ENCODE data around the gene C1QTNF9B.

DNA sequence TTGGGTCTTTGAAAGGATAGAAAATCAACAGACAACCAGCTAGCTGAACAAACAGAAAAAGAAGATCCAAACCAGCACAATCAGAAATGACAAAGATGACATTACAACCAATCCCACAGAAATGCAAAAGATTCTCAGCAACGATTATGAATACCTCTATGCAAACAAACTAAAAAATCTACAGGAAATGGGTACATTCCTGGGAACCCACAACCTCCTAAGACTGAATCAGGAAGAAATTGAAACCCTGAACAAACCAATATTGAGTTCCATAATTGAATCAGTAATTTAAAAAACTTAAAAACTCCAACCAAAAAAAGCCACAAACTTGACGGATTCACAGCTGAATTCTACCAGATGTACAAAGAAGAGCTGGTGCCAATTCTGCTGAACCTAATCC lies 20.9 kb upstream of the C1QTNF9B start:
- TF ChIP-seq, protein P1, sequence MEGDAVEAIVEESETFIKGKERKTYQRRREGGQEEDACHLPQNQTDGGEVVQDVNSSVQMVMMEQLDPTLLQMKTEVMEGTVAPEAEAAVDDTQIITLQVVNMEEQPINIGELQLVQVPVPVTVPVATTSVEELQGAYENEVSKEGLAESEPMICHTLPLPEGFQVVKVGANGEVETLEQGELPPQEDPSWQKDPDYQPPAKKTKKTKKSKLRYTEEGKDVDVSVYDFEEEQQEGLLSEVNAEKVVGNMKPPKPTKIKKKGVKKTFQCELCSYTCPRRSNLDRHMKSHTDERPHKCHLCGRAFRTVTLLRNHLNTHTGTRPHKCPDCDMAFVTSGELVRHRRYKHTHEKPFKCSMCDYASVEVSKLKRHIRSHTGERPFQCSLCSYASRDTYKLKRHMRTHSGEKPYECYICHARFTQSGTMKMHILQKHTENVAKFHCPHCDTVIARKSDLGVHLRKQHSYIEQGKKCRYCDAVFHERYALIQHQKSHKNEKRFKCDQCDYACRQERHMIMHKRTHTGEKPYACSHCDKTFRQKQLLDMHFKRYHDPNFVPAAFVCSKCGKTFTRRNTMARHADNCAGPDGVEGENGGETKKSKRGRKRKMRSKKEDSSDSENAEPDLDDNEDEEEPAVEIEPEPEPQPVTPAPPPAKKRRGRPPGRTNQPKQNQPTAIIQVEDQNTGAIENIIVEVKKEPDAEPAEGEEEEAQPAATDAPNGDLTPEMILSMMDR (conservative IDR thresholded peaks at IDR 0.05; ENCODE audit: low read depth in 2 of 2), result no peak
- no peak for TF ChIP-seq POLR2AphosphoS5 (IDR thresholded peaks at IDR 0.05; ENCODE audit: low read depth)
- no peak for TF ChIP-seq CREB1 (CRISPR knock-in tag; IDR thresholded peaks at IDR 0.05; ENCODE audit: low read depth)
- TF ChIP-seq, protein P2, sequence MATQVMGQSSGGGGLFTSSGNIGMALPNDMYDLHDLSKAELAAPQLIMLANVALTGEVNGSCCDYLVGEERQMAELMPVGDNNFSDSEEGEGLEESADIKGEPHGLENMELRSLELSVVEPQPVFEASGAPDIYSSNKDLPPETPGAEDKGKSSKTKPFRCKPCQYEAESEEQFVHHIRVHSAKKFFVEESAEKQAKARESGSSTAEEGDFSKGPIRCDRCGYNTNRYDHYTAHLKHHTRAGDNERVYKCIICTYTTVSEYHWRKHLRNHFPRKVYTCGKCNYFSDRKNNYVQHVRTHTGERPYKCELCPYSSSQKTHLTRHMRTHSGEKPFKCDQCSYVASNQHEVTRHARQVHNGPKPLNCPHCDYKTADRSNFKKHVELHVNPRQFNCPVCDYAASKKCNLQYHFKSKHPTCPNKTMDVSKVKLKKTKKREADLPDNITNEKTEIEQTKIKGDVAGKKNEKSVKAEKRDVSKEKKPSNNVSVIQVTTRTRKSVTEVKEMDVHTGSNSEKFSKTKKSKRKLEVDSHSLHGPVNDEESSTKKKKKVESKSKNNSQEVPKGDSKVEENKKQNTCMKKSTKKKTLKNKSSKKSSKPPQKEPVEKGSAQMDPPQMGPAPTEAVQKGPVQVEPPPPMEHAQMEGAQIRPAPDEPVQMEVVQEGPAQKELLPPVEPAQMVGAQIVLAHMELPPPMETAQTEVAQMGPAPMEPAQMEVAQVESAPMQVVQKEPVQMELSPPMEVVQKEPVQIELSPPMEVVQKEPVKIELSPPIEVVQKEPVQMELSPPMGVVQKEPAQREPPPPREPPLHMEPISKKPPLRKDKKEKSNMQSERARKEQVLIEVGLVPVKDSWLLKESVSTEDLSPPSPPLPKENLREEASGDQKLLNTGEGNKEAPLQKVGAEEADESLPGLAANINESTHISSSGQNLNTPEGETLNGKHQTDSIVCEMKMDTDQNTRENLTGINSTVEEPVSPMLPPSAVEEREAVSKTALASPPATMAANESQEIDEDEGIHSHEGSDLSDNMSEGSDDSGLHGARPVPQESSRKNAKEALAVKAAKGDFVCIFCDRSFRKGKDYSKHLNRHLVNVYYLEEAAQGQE (IDR thresholded peaks at IDR 0.05; ENCODE audit: unreplicated experiment), result no peak
- TF ChIP-seq EZH2 (IDR thresholded peaks at IDR 0.05; ENCODE audit: low read depth, unreplicated experiment), result no peak
- TF ChIP-seq STAT1 (IDR thresholded peaks at IDR 0.05; ENCODE audit: unreplicated experiment), result no peak
- TF ChIP-seq EZH2phosphoT487 (IDR thresholded peaks at IDR 0.05; ENCODE audit: unreplicated experiment), result no peak
- no peak for TF ChIP-seq JUNB (IDR thresholded peaks at IDR 0.05; ENCODE audit: unreplicated experiment)
- no peak for TF ChIP-seq ZNF331 (CRISPR knock-in tag; IDR thresholded peaks at IDR 0.05; ENCODE audit: low read depth)
- no peak for TF ChIP-seq ZNF114 (CRISPR knock-in tag; IDR thresholded peaks at IDR 0.05)
- no peak for TF ChIP-seq NANOG (IDR thresholded peaks at IDR 0.05; ENCODE audit: borderline replicate concordance)

Data from GM23338 (cell line).